Esophagus mucosa (tissue), 1 donor: ENCODE results near the gene THPO. TPM values are rescaled to one million over a fixed set of nuclear protein-coding genes. Genes with fewer than 3 reads are reported as not detected.

Experiments
- ATAC-seq: fragments of 200-7000 bp; cut with Tn5 transposase; one replicate; pipeline ENCODE4 v1.9.1; 2020
- total RNA-seq: library from RNA; stranded (reverse); gene quantifications from one replicate; pipeline ENCODE4 v1.2.4, GENCODE V29; 2023
- donor health status: DM: yes; HTN: yes; CAD: no.

THPO gene
- total RNA-seq, 1 donor from 2014 or later: not detected

GRCh38 chr3:184361932-184362667 is 15.9 kb downstream of the THPO start:
- peak; percentile 26 for ATAC-seq

- peak; percentile 44 for ATAC-seq
Measured at GRCh38 chr3:184361532-184361931, 16.5 kb downstream of the THPO start, which contains the start of the genes CLCN2 and POLR2H. TSS of gene CLCN2 (minus strand) at chr3:184361605. CDS start at chr3:184361479, 126 bp downstream. TSS of gene POLR2H (plus strand) at chr3:184361710. CDS start at chr3:184363493, 1,783 bp downstream.

GRCh38 chr3:184360929-184361531 is 17.0 kb downstream of the THPO start:
- no peak for ATAC-seq

GRCh38 chr3:184360070-184360928 is 17.7 kb downstream of the THPO start:
- no peak for ATAC-seq

- ATAC-seq: no peak
Measured at GRCh38 chr3:184359610-184360009, 18.4 kb downstream of the THPO start.

GRCh38 chr3:184358921-184359350 is 19.1 kb downstream of the THPO start:
- ATAC-seq: no peak

- ATAC-seq: no peak
Measured at GRCh38 chr3:184358124-184358767, 19.8 kb downstream of the THPO start.

GRCh38 chr3:184357248-184358123 is 20.5 kb downstream of the THPO start:
- no peak for ATAC-seq

GRCh38 chr3:184355261-184356040 is 22.6 kb downstream of the THPO start:
- ATAC-seq: no peak

GRCh38 chr3:184354754-184355153 is 23.3 kb downstream of the THPO start:
- no peak for ATAC-seq

GRCh38 chr3:184354121-184354728 is 23.8 kb downstream of the THPO start:
- ATAC-seq: peak; percentile 33

- no peak for ATAC-seq
Measured at GRCh38 chr3:184353546-184353941, 24.5 kb downstream of the THPO start.

- ATAC-seq: no peak
Measured at GRCh38 chr3:184352897-184353545, 25.0 kb downstream of the THPO start.

GRCh38 chr3:184352149-184352785 is 25.7 kb downstream of the THPO start:
- ATAC-seq: peak; percentile 56

- ATAC-seq: no peak
Measured at GRCh38 chr3:184351511-184352148, 26.4 kb downstream of the THPO start.

- no peak for ATAC-seq
Measured at GRCh38 chr3:184350618-184351017, 27.4 kb downstream of the THPO start.

- no peak for ATAC-seq
Measured at GRCh38 chr3:184349563-184350470, 28.2 kb downstream of the THPO start.

- no peak for ATAC-seq
Measured at GRCh38 chr3:184348057-184348382, 30.0 kb downstream of the THPO start.
